Endothelial cell of umbilical vein (primary cell): ENCODE results near the gene GET4. TPM values are rescaled to one million over a fixed set of nuclear protein-coding genes. Genes with fewer than 3 reads are reported as not detected.

Experiments
- BruUV-seq: library from RNA; stranded (reverse); fragments of 400-500 nt; replicated peaks from 2 replicates; lab custom pipeline; 2021; lab: Mats Ljungman, UMichigan
- CTCF ChIA-PET: fragments of 300-600, 350-600 bp; sonication (Branson Sonifier 250); formaldehyde crosslinking; loops from one replicate; lab custom pipeline; 2021; ENCODE audit warnings: antibody characterized with exemption, inconsistent platforms; lab: Charles Lee
- POLR2A ChIA-PET: fragments of 300-600, 350-600 bp; sonication (Branson Sonifier 250); formaldehyde crosslinking; loops from one replicate; lab custom pipeline; 2021; ENCODE audit warnings: antibody characterized with exemption, inconsistent platforms; lab: Charles Lee
- DNase-seq: peaks from one replicate; pipeline ENCODE4 v3.0.0-alpha.2; 2011; ENCODE audit warnings: low read depth, low spot score
- FAIRE-seq: peaks from 2 replicates; lab custom pipeline; 2011; peaks lifted over from hg19 to GRCh38; lab: Jason Lieb, UNC
- H2AFZ ChIP-seq: 2 replicates; pipeline ENCODE4 v1.6.0; 2012; ENCODE audit warnings: low read depth, low read length, control low read depth, inconsistent platforms
- H3K27ac ChIP-seq: 2 replicates; pipeline ENCODE4 v1.5.1; 2011; ENCODE audit warnings: low read depth, mild to moderate bottlenecking, control low read depth, low read length, moderate library complexity; ENCODE audit not compliant: insufficient read depth
- H3K27me3 ChIP-seq, 2 experiments: 2 replicates each; pipeline versions ENCODE4 v1.6.0 to v1.6.1; 2011; ENCODE audit warnings: low read length in 2 of 2, mixed read lengths in 1 of 2; ENCODE audit not compliant: control insufficient read depth in 2 of 2, insufficient read depth in 2 of 2
- H3K36me3 ChIP-seq, 2 experiments: 2 replicates in 1 of 2; 3 replicates in 1 of 2; pipeline ENCODE4 v1.5.1; 2011; ENCODE audit warnings: low read length in 2 of 2, mild to moderate bottlenecking in 1 of 2, moderate library complexity in 1 of 2; ENCODE audit not compliant: control insufficient read depth in 2 of 2, insufficient read depth in 2 of 2; ENCODE audit errors: extremely low read depth in 1 of 2
- H3K4me1 ChIP-seq: 3 replicates; pipeline ENCODE4 v1.5.1; 2011; ENCODE audit warnings: mild to moderate bottlenecking, low read length; ENCODE audit not compliant: control insufficient read depth, insufficient read depth; ENCODE audit errors: extremely low read depth
- H3K4me2 ChIP-seq: 2 replicates; pipeline ENCODE4 v1.6.1; 2011; ENCODE audit warnings: low read length, control low read depth, mixed read lengths; ENCODE audit not compliant: insufficient read depth
- H3K4me3 ChIP-seq, 3 experiments: fragments of 200-600 bp in 1 of 3; sonication (generic), shearing (Covaris generic) in 1 of 3; replicated peaks in 1 of 3; 2 replicates each; pipeline ENCODE4 v1.5.1; 2011 to 2016; ENCODE audit warnings: control low read depth in 3 of 3, low read length in 3 of 3, mild to moderate bottlenecking in 2 of 3, inconsistent platforms in 1 of 3, low read depth in 1 of 3, moderate library complexity in 1 of 3; ENCODE audit not compliant: insufficient read depth in 1 of 3
- H3K79me2 ChIP-seq: 2 replicates; pipeline ENCODE4 v1.6.0; 2012; ENCODE audit warnings: low read length, inconsistent platforms; ENCODE audit not compliant: control insufficient read depth, insufficient read depth
- H3K9ac ChIP-seq: replicated peaks from 2 replicates; pipeline ENCODE3; 2011; ENCODE audit warnings: low read length, control low read depth; ENCODE audit not compliant: insufficient read depth; ENCODE audit errors: extremely low read depth
- H3K9me1 ChIP-seq: replicated peaks from 3 replicates; pipeline ENCODE4 v1.6.0; 2011; ENCODE audit warnings: mild to moderate bottlenecking, low read length; ENCODE audit not compliant: control insufficient read depth, insufficient read depth; ENCODE audit errors: extremely low read depth
- H3K9me3 ChIP-seq: replicated peaks from 2 replicates; pipeline ENCODE4 v1.5.1; 2012; ENCODE audit warnings: low read length, inconsistent platforms; ENCODE audit not compliant: control insufficient read depth, insufficient read depth
- H4K20me1 ChIP-seq: replicated peaks from 2 replicates; pipeline ENCODE3; 2011; ENCODE audit warnings: mild to moderate bottlenecking, low read length; ENCODE audit not compliant: control insufficient read depth, insufficient read depth; ENCODE audit errors: extremely low read depth
- CTCF ChIP-seq, 2 donors: IDR thresholded peaks; 1 replicate in 1 of 2; 2 replicates in 1 of 2; pipeline ENCODE4 v1.5.1; 2011; ENCODE audit warnings: low read length in 2 of 2, mild to moderate bottlenecking in 2 of 2, moderate library complexity in 2 of 2, control low read depth in 1 of 2, inconsistent platforms in 1 of 2, low read depth in 1 of 2; ENCODE audit not compliant: insufficient read depth in 1 of 2; ENCODE audit errors: extremely low read depth in 1 of 2
- EZH2 ChIP-seq: IDR thresholded peaks from 2 replicates; pipeline ENCODE4 v1.6.1; 2012; ENCODE audit warnings: borderline replicate concordance, low read depth, mild to moderate bottlenecking, moderate library complexity, low read length, inconsistent platforms; ENCODE audit not compliant: severe bottlenecking
- FOS ChIP-seq: IDR thresholded peaks from 2 replicates; pipeline ENCODE4 v1.6.1; 2011; ENCODE audit warnings: mild to moderate bottlenecking, low read length, moderate library complexity, borderline replicate concordance; ENCODE audit not compliant: insufficient read depth
- GATA2 ChIP-seq: IDR thresholded peaks from 2 replicates; pipeline ENCODE4 v1.7.0; 2011; ENCODE audit warnings: low read depth, mild to moderate bottlenecking, moderate library complexity, mixed read lengths, low read length; ENCODE audit not compliant: insufficient read length, insufficient read depth
- JUN ChIP-seq: IDR thresholded peaks from 2 replicates; pipeline ENCODE4 v1.6.1; 2011; ENCODE audit warnings: borderline replicate concordance, low read depth; ENCODE audit not compliant: insufficient read length, insufficient read depth
- MAX ChIP-seq: IDR thresholded peaks from 2 replicates; pipeline ENCODE4 v1.6.1; 2011; ENCODE audit not compliant: insufficient read depth, insufficient read length
- MYC ChIP-seq: IDR thresholded peaks from one replicate; pipeline ENCODE4 v1.6.1; 2011; ENCODE audit warnings: mild to moderate bottlenecking, low read depth, low read length
- POLR2A ChIP-seq: IDR thresholded peaks from 2 replicates; pipeline ENCODE4 v1.6.1; 2012; ENCODE audit warnings: low read depth, mild to moderate bottlenecking, control low read depth, low read length
- POLR2AphosphoS5 ChIP-seq: IDR thresholded peaks from 2 replicates; pipeline ENCODE4 v1.6.1; 2012; ENCODE audit warnings: low read depth, mild to moderate bottlenecking, control low read depth, low read length, moderate library complexity; ENCODE audit not compliant: insufficient read depth
- dilution Hi-C: fragments of 300-500 bp; cut with MboI; formaldehyde crosslinking; loops from one replicate; pipeline ENCODE4 v1.15.0; 2019; ENCODE audit warnings: low sequenced_read_pairs; ENCODE audit not compliant: extremely low pct_ligation_motif_present
- intact Hi-C: fragments of 100-400 bp; cut with micrococcal nuclease; formaldehyde crosslinking; loops from one replicate; pipeline ENCODE4 v1.10.0; 2022
- polyA plus RNA-seq, 4 experiments: library from polyadenylated mRNA; depleted of rRNA in 3 of 4; stranded (reverse) in 3 of 4; unstranded in 1 of 4; fragments of >200 nt; gene quantifications; 2 replicates each; pipeline versions ENCODE4 v1.2.1 to v1.2.3, GENCODE V29; 2011 to 2012; ENCODE audit warnings: missing spikeins in 1 of 4
- total RNA-seq: library from RNA; stranded (reverse); gene quantifications from 2 replicates; pipeline ENCODE4 v1.2.3, GENCODE V29; 2021

GET4 gene
- total and polyA plus RNA-seq, 2 donors (not counting 3 experiments of a cell fraction or from before 2014, with no cell fraction given): 48.4 to 58.1 TPM

DNA sequence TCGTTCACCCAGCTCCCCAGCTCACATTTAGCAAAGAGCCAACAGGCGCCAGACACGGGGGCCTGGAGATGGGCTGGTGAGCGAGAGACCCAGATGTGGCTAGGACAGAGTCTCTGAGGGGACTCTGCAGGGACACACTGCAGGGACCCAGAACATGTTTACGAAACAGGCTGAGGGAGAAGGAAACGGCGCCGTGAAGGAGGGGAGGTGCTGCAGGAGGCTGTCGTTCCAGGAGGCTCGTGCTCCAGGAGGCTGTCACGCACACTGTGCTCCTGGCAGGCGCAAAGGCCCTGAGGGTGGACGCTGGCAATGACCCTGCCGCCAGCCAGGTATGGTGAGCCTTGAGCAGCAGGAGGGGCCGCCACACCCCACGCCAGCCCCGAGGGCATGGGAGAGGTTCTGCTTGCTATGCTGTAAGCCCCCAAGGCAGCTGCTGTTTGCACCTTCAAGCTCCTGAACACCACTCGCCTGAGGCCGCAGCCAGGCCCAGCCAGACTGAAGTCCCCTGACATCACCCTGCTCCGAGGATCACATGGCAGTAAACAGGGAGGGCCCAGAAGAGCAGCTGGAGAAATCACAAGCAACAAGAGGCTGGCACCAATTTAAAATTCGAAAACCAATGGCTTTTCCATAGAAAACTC is 50.8 kb downstream of the GET4 start:
- TF ChIP-seq MYC (no peak), POLR2A (no peak), POLR2AphosphoS5 (no peak), MAX (no peak), GATA2 (no peak), CTCF (IDR thresholded peaks at IDR 0.05; ENCODE audit: extremely low read depth in 1 of 2, insufficient read depth in 1 of 2, low read depth in 1 of 2, low read length in 2 of 2) (no peak), FOS (no peak), EZH2 (no peak), JUN (no peak)
- Histone ChIP-seq H2AFZ (no peak overlapping the region), H3K9me3 (no peaks in the 10 kb centered on the region), H3K9me1 (no peaks in the 10 kb centered on the region), H3K79me2 (no peaks in the 10 kb centered on the region), H3K4me2 (no peak overlapping the region), H3K36me3 (no peaks in the 10 kb centered on the region), H3K27ac (no peak overlapping the region), H3K4me3 (no peak overlapping the region), H3K27me3 (no peaks in the 10 kb centered on the region), H4K20me1 (no peaks in the 10 kb centered on the region), H3K9ac (no peak overlapping the region), H3K4me1 (peaks cover 6% of the 10 kb centered on the region)
- DNase-seq (no peak), FAIRE-seq (no peak)
- intact Hi-C loops: no loop called here
- ChIA-PET POLR2A (no interaction called here), CTCF (no interaction called here)
- dilution Hi-C loops: no loop called here
- no TSS peak for BruUV-seq
